ENCODE measurements around the gene NKAIN2. TPM values are rescaled to one million over a fixed set of nuclear protein-coding genes. Genes with fewer than 3 reads are reported as not detected.
"Not testable (repeated sequence)": the region's sequence is repeated elsewhere in the genome, so short reads cannot be mapped to it uniquely, and the experiment has no call there.

NKAIN2 gene
- total RNA-seq, 1 donor from 2014 or later: not detected

DNA sequence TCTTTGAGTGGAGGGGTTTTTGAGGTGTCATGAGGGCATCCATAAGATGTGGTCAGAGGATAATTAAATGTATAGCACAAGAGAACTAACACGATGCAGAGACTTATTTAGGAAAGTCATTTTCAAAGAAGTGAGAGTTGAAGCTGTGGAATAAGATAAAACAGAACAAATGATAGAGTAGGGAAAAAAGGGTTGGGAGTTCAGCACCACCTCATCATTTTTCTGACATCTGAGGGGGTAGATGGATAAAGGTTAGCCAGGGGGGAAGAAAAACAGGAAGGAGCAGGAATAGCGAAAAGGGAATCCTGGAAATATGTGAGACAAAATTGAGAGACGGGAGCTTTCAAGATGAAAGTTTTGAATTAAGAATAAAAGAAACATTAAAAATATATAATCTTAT is 434.2 kb downstream of the NKAIN2 start:
- no peak for DNase-seq (ENCODE audit: low read depth)
- TF ChIP-seq, protein P1, sequence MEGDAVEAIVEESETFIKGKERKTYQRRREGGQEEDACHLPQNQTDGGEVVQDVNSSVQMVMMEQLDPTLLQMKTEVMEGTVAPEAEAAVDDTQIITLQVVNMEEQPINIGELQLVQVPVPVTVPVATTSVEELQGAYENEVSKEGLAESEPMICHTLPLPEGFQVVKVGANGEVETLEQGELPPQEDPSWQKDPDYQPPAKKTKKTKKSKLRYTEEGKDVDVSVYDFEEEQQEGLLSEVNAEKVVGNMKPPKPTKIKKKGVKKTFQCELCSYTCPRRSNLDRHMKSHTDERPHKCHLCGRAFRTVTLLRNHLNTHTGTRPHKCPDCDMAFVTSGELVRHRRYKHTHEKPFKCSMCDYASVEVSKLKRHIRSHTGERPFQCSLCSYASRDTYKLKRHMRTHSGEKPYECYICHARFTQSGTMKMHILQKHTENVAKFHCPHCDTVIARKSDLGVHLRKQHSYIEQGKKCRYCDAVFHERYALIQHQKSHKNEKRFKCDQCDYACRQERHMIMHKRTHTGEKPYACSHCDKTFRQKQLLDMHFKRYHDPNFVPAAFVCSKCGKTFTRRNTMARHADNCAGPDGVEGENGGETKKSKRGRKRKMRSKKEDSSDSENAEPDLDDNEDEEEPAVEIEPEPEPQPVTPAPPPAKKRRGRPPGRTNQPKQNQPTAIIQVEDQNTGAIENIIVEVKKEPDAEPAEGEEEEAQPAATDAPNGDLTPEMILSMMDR (IDR thresholded peaks at IDR 0.05; ENCODE audit: insufficient read depth, low read length, poor library complexity, severe bottlenecking): no peak
- no peak overlapping the region for H3K4me3 ChIP-seq (ENCODE audit: low read depth, low read length)
- H3K27me3 ChIP-seq (ENCODE audit: control insufficient read depth, insufficient read depth, low read length): no peaks in the 10 kb centered on the region
- no peaks in the 10 kb centered on the region for H3K36me3 ChIP-seq (ENCODE audit: control insufficient read depth, insufficient read depth, low read length)

GRCh38 chr6:124238408-124238807 is 434.7 kb downstream of the NKAIN2 start:
- not testable (repeated sequence) for DNase-seq (ENCODE audit: low read depth); H3K36me3 ChIP-seq (ENCODE audit: control insufficient read depth, insufficient read depth, low read length); H3K27me3 ChIP-seq (ENCODE audit: control insufficient read depth, insufficient read depth, low read length); H3K4me3 ChIP-seq (ENCODE audit: low read depth, low read length)

GRCh38 chr6:124254941-124255685 is 451.4 kb downstream of the NKAIN2 start:
- TF ChIP-seq, protein P1 (IDR thresholded peaks at IDR 0.05; ENCODE audit: insufficient read depth, low read length, poor library complexity, severe bottlenecking): no peak
- no peaks in the 10 kb centered on the region for H3K36me3 ChIP-seq (ENCODE audit: control insufficient read depth, insufficient read depth, low read length)
- DNase-seq (ENCODE audit: low read depth): no peak
- H3K27me3 ChIP-seq (ENCODE audit: control insufficient read depth, insufficient read depth, low read length): no peaks in the 10 kb centered on the region
- H3K4me3 ChIP-seq (ENCODE audit: low read depth, low read length): no peak overlapping the region

- H3K4me3 ChIP-seq (ENCODE audit: low read depth, low read length): no peak overlapping the region
- H3K36me3 ChIP-seq (ENCODE audit: control insufficient read depth, insufficient read depth, low read length): no peaks in the 10 kb centered on the region
- DNase-seq (ENCODE audit: low read depth): no peak
- TF ChIP-seq, protein P1 (IDR thresholded peaks at IDR 0.05; ENCODE audit: insufficient read depth, low read length, poor library complexity, severe bottlenecking): no peak
- H3K27me3 ChIP-seq (ENCODE audit: control insufficient read depth, insufficient read depth, low read length): no peaks in the 10 kb centered on the region
Measured at GRCh38 chr6:124260337-124260736, 456.7 kb downstream of the NKAIN2 start.

DNA sequence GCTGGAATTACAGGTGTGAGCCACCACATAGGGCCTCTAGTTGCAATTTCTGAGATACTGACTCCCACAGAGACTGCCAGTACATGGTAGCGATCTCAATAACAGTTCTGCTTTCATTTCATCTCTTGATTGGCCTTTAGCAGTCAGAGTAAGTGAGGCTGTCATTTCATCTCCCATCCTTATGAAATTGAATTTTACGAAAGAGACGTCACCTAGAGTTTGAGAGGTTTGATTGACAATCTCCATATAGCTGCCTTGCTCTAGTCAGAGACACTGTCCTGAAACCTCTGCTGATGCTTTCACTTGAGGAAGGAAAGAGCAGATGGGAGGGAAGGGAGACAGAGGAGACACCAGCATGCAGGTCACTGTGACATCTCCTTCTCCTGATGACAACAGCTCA is 466.1 kb downstream of the NKAIN2 start:
- TF ChIP-seq, protein P1 (IDR thresholded peaks at IDR 0.05; ENCODE audit: insufficient read depth, low read length, poor library complexity, severe bottlenecking): no peak
- Histone ChIP-seq H3K4me3 (ENCODE audit: low read depth, low read length) (no peak overlapping the region), H3K36me3 (ENCODE audit: control insufficient read depth, insufficient read depth, low read length) (no peaks in the 10 kb centered on the region), H3K27me3 (ENCODE audit: control insufficient read depth, insufficient read depth, low read length) (no peaks in the 10 kb centered on the region)
- DNase-seq (ENCODE audit: low read depth): no peak

DNA sequence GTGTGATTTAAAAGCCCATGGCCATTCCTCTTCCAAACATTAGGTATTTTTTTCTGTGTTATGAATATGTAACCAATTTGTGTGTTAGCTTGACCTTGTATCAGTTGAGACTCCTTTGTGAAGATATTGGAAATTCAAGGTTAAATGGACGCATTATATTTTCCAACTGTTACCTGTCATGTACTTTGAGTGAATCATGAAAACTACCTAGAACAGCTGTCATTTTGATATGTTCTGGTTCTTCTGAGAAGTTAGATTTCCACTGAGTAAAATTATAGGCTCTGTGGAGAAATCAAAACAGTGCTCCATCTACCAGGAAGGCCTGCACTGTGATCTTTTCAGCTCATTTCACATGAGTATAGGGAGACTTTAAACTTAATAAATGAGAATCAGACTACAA is 470.0 kb downstream of the NKAIN2 start:
- Histone ChIP-seq H3K27me3 (ENCODE audit: control insufficient read depth, insufficient read depth, low read length) (no peaks in the 10 kb centered on the region), H3K36me3 (ENCODE audit: control insufficient read depth, insufficient read depth, low read length) (no peaks in the 10 kb centered on the region), H3K4me3 (ENCODE audit: low read depth, low read length) (no peak overlapping the region)
- TF ChIP-seq, protein P1 (IDR thresholded peaks at IDR 0.05; ENCODE audit: insufficient read depth, low read length, poor library complexity, severe bottlenecking): no peak
- DNase-seq (ENCODE audit: low read depth): no peak

All from kidney epithelial cell (primary cell).